H7 (cell line): Measurements from ENCODE around the gene CASQ2. TPM values are rescaled to one million over a fixed set of nuclear protein-coding genes. Genes with fewer than 3 reads are reported as not detected.

Experiments
- DNase-seq: peaks from one replicate; pipeline ENCODE4 v3.0.0; 2012
- H3K27me3 ChIP-seq: 2 replicates; pipeline ENCODE4 v1.6.0; 2011; ENCODE audit warnings: mild to moderate bottlenecking, low read length; ENCODE audit not compliant: control insufficient read depth, insufficient read depth
- H3K36me3 ChIP-seq: replicated peaks from 2 replicates; pipeline ENCODE4 v1.5.1; 2011; ENCODE audit warnings: low read length; ENCODE audit not compliant: control insufficient read depth, insufficient read depth
- H3K4me3 ChIP-seq: 2 replicates; pipeline ENCODE4 v1.5.1; 2011; ENCODE audit warnings: low read depth, mild to moderate bottlenecking, control low read depth, low read length, moderate library complexity; ENCODE audit not compliant: insufficient read depth
- total RNA-seq: library from RNA; depleted of rRNA; stranded (reverse); fragments of >200 nt; shearing (Covaris generic); gene quantifications from 2 replicates; pipeline ENCODE4 v1.2.3, GENCODE V29; 2014

The CASQ2 gene
- total RNA-seq, 1 experiment from 2014 or later = 0.03 TPM

GRCh38 chr1:115678141-115678540 lies 90.4 kb downstream of the CASQ2 start:
- Histone ChIP-seq H3K4me3 (no peak overlapping the region), H3K36me3 (no peaks in the 10 kb centered on the region; the same call in none of the 2 replicates), H3K27me3 (no peaks in the 10 kb centered on the region)
- DNase-seq = no peak

GRCh38 chr1:115677565-115677964 lies 90.9 kb downstream of the CASQ2 start:
- Histone ChIP-seq H3K27me3 (no peaks in the 10 kb centered on the region), H3K4me3 (no peak overlapping the region), H3K36me3 (no peaks in the 10 kb centered on the region; the same call in none of the 2 replicates)
- peak; percentile 65 for DNase-seq

GRCh38 chr1:115677182-115677555 lies 91.3 kb downstream of the CASQ2 start:
- no peaks in the 10 kb centered on the region; the same call in none of the 2 replicates for H3K36me3 ChIP-seq
- no peak overlapping the region for H3K4me3 ChIP-seq
- DNase-seq = no peak
- no peaks in the 10 kb centered on the region for H3K27me3 ChIP-seq

GRCh38 chr1:115676498-115677181 lies 91.9 kb downstream of the CASQ2 start:
- no peak for DNase-seq
- Histone ChIP-seq H3K27me3 (no peaks in the 10 kb centered on the region), H3K36me3 (no peaks in the 10 kb centered on the region; the same call in none of the 2 replicates), H3K4me3 (no peak overlapping the region)

- H3K4me3 ChIP-seq = no peak overlapping the region
- no peak for DNase-seq
- H3K27me3 ChIP-seq = no peaks in the 10 kb centered on the region
- no peaks in the 10 kb centered on the region; the same call in 1 of the 2 replicates for H3K36me3 ChIP-seq
These were observed 96.1 kb downstream of the CASQ2 start for GRCh38 chr1:115672224-115673009.

GRCh38 chr1:115671176-115671934 lies 97.2 kb downstream of the CASQ2 start:
- no peaks in the 10 kb centered on the region; the same call in 1 of the 2 replicates for H3K36me3 ChIP-seq
- no peaks in the 10 kb centered on the region for H3K27me3 ChIP-seq
- DNase-seq = no peak
- no peak overlapping the region for H3K4me3 ChIP-seq

- Histone ChIP-seq H3K27me3 (no peaks in the 10 kb centered on the region), H3K36me3 (no peaks in the 10 kb centered on the region; the same call in none of the 2 replicates), H3K4me3 (no peak overlapping the region)
- DNase-seq = no peak
These were observed 97.9 kb downstream of the CASQ2 start for GRCh38 chr1:115670476-115671175.

- no peak for DNase-seq
- Histone ChIP-seq H3K4me3 (no peak overlapping the region), H3K27me3 (no peaks in the 10 kb centered on the region), H3K36me3 (peaks cover 2% of the 10 kb centered on the region)
These were observed 98.6 kb downstream of the CASQ2 start for GRCh38 chr1:115669886-115670285.

GRCh38 chr1:115669002-115669673 lies 99.4 kb downstream of the CASQ2 start:
- H3K27me3 ChIP-seq = no peaks in the 10 kb centered on the region
- no peak overlapping the region for H3K4me3 ChIP-seq
- no peak for DNase-seq
- H3K36me3 ChIP-seq = peaks cover 2% of the 10 kb centered on the region

GRCh38 chr1:115668579-115668978 lies 99.9 kb downstream of the CASQ2 start:
- H3K36me3 ChIP-seq = peaks cover 4% of the 10 kb centered on the region
- no peak for DNase-seq
- no peaks in the 10 kb centered on the region for H3K27me3 ChIP-seq
- H3K4me3 ChIP-seq = no peak overlapping the region

- Histone ChIP-seq H3K36me3 (peaks cover 7% of the 10 kb centered on the region), H3K27me3 (no peaks in the 10 kb centered on the region), H3K4me3 (no peak overlapping the region)
- no peak for DNase-seq
These were observed 101.8 kb downstream of the CASQ2 start for GRCh38 chr1:115666702-115667101.

- peaks cover 7% of the 10 kb centered on the region for H3K36me3 ChIP-seq
- no peak overlapping the region for H3K4me3 ChIP-seq
These were observed 102.3 kb downstream of the CASQ2 start for GRCh38 chr1:115666206-115666605.

GRCh38 chr1:115665319-115666096 lies 103.0 kb downstream of the CASQ2 start:
- H3K36me3 ChIP-seq = peaks cover 7% of the 10 kb centered on the region
- no peaks in the 10 kb centered on the region for H3K27me3 ChIP-seq
- DNase-seq = no peak
- no peak overlapping the region for H3K4me3 ChIP-seq

More at GRCh38 chr1:115666206-115666605, 102.3 kb downstream of the CASQ2 start:
- DNase-seq = no peak
- no peaks in the 10 kb centered on the region for H3K27me3 ChIP-seq
